ENCODE measurements around the gene SYT12.
A peak's percentile ranks its signal among the peaks of the same experiment; 100 is the strongest.

The SYT12 gene

GRCh38 chr11:67029146-67029545 is 6.2 kb downstream of the SYT12 start:
- DNase-seq = no peak

GRCh38 chr11:67030976-67031375 is 8.0 kb downstream of the SYT12 start:
- no peak for DNase-seq

- DNase-seq = no peak
These were observed 9.0 kb downstream of the SYT12 start for GRCh38 chr11:67031791-67032561.

- peak in 1 of 2 experiments; percentile 25 for DNase-seq
These were observed 10.1 kb downstream of the SYT12 start for GRCh38 chr11:67032830-67033551.

GRCh38 chr11:67033661-67034166 is 10.8 kb downstream of the SYT12 start:
- peak in 1 of 2 experiments; percentile 44 for DNase-seq

GRCh38 chr11:67034350-67034749 is 11.4 kb downstream of the SYT12 start:
- no peak for DNase-seq

GRCh38 chr11:67040147-67040546 is 17.2 kb downstream of the SYT12 start:
- no peak for DNase-seq

- DNase-seq = no peak
These were observed 18.7 kb downstream of the SYT12 start for GRCh38 chr11:67041602-67042001.

- no peak for DNase-seq
These were observed 20.8 kb downstream of the SYT12 start for GRCh38 chr11:67043572-67044349.

GRCh38 chr11:67044496-67044895 is 21.6 kb downstream of the SYT12 start:
- no peak for DNase-seq

GRCh38 chr11:67045314-67045713 is 22.4 kb downstream of the SYT12 start:
- no peak for DNase-seq

- DNase-seq = no peak
These were observed 25.7 kb downstream of the SYT12 start for GRCh38 chr11:67048515-67049130.

- no peak for DNase-seq
These were observed 27.2 kb downstream of the SYT12 start for GRCh38 chr11:67050139-67050538.

- no peak for DNase-seq
These were observed 28.4 kb downstream of the SYT12 start for GRCh38 chr11:67051180-67051893.

GRCh38 chr11:67051945-67052488 is 29.1 kb downstream of the SYT12 start:
- no peak for DNase-seq

- no peak for DNase-seq
These were observed 30.0 kb downstream of the SYT12 start for GRCh38 chr11:67052891-67053290.

GRCh38 chr11:67053896-67054329 is 31.0 kb downstream of the SYT12 start:
- peak; percentile 32 to 61 for DNase-seq

- no peak for DNase-seq
These were observed 31.5 kb downstream of the SYT12 start for GRCh38 chr11:67054346-67054835.

- DNase-seq = no peak
These were observed 32.0 kb downstream of the SYT12 start for GRCh38 chr11:67054836-67055523.

- DNase-seq = no peak
These were observed 32.9 kb downstream of the SYT12 start for GRCh38 chr11:67055812-67056211.
